T-helper 1 cell treated with Interleukin-12 subunit alpha and Interleukin-12 subunit beta and Interleukin-4 antibody, amounts not matched to agents 30 μg/mL and 1 μg/mL, for 36 hours (primary cell): Measurements from ENCODE around the gene ARMH4.

ENCODE experiments used
- H3K27ac Mint-ChIP-seq: one replicate; pipeline ENCODE4 v1.8.0; 2021; ENCODE audit warnings: mild to moderate bottlenecking, mixed read lengths
- H3K27me3 Mint-ChIP-seq: one replicate; pipeline ENCODE4 v1.8.0; 2021; ENCODE audit warnings: low read depth, mixed read lengths
- H3K36me3 Mint-ChIP-seq: one replicate; pipeline ENCODE4 v1.8.0; 2021; ENCODE audit warnings: low read depth, mixed read lengths
- H3K4me1 Mint-ChIP-seq: one replicate; pipeline ENCODE4 v1.8.0; 2021; ENCODE audit warnings: low read depth, mixed read lengths
- H3K4me3 Mint-ChIP-seq: one replicate; pipeline ENCODE4 v1.8.0; 2021; ENCODE audit warnings: mild to moderate bottlenecking, moderate library complexity, mixed read lengths
- H3K9me3 Mint-ChIP-seq: one replicate; pipeline ENCODE4 v1.8.0; 2021; ENCODE audit warnings: mixed read lengths

ARMH4 gene

GRCh38 chr14:58152014-58152857, at the start of gene ARMH4:
Gene ARMH4, minus strand, starts transcription at chr14:58152213. Its CDS starts 12,855 bp downstream, at chr14:58139358.
- H3K4me1 Mint-ChIP-seq, result peaks cover 16% of the 10 kb centered on the region
- H3K27ac Mint-ChIP-seq, result no peak within 1 kb of the TSS
- peak within 1 kb of the TSS; percentile 73 for H3K4me3 Mint-ChIP-seq
- H3K36me3 Mint-ChIP-seq, result no peaks in the 10 kb centered on the region
- H3K27me3 Mint-ChIP-seq, result peaks cover 69% of the 10 kb centered on the region
- no peaks in the 10 kb centered on the region for H3K9me3 Mint-ChIP-seq

DNA sequence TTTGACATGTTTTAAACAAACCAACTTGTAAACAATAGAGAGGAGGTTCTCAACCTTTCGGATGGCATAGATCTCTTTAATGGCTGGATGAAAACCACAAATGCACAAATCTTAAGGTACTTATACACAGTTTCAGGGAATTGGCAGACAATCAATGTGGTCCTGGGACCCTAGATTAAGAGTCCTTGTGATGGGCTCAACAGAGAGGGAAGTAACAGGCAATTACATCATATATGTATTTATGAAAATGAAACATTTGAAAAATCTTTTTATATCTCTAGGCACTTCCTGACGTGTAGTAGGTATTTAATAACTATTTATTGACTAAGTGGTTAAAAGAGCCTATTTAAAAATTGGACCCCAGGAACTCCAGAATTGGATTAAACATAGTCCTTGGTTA, 48.8 kb upstream of the ARMH4 start:
- no peaks in the 10 kb centered on the region for H3K36me3 Mint-ChIP-seq
- peak overlapping the region; percentile 94 for H3K4me3 Mint-ChIP-seq
- peaks cover 4% of the 10 kb centered on the region for H3K27me3 Mint-ChIP-seq
- H3K4me1 Mint-ChIP-seq, result peaks cover 16% of the 10 kb centered on the region
- peak overlapping the region; percentile 95 for H3K27ac Mint-ChIP-seq
- H3K9me3 Mint-ChIP-seq, result no peaks in the 10 kb centered on the region

DNA sequence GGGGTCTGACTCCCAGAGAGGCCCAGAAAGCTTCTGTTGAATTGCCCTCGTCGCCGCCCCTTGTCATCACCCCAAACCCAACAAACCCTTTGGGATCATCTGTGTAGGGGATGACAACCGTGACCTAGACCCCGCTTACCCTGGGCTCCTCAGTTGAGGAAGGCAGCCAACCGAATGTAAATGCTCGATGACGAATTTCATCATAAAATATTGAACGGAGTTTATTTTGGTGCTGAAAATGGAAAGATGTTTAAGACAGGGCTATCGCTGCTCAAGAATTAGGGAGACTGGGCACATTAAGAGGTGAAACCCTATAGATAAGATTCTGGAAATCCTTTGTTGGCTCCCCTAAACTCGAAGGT, 48.4 kb upstream of the ARMH4 start:
- no peaks in the 10 kb centered on the region for H3K36me3 Mint-ChIP-seq

DNA sequence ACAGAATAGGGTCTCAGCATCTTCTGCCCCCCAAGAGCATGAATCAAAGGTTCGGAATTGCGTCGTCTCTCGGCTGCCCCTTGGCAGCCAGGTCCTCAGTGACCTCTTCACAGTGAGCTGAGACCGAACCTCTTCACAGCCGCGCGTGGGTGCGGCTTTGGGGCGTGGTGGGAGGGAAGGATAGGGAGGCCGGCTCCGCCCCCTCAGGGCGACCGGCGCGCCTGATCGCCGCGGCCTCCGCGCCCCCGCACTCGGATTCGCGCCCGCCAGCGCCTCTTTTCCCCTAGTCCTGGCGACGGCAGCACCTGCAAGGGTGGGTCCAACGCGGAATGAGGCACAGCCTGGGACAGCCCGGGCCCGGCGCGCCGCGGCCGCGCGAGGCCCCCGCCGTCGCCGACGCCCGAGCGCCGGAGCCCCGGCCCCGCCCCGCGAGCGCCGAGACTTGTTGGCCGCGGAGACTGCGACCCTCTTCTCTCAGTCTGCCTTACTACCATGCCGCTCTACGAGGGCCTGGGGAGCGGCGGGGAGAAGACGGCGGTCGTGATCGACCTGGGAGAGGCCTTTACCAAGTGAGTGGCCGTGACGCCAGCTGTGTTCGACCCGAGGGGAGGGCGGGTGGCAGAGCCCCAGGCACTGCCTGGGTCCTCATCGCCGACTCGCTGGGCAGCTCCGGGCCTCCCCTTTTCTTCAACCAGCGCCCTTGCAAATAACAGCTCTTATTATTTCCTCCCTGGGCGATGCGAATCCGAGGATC, 47.9 kb upstream of the ARMH4 start, which contains the start of gene ACTR10:
TSS of gene ACTR10 (plus strand) at position 424 of the 754 bp plus-strand sequence. CDS start at position 493, 69 bp downstream.
- Mint-ChIP-seq H3K9me3 (no peaks in the 10 kb centered on the region), H3K27ac (peak within 1 kb of the TSS; percentile 95), H3K4me1 (peaks cover 17% of the 10 kb centered on the region), H3K27me3 (peaks cover 4% of the 10 kb centered on the region), H3K36me3 (no peaks in the 10 kb centered on the region), H3K4me3 (peak within 1 kb of the TSS; percentile 94)

More for the DNA sequence above, 48.4 kb upstream of the ARMH4 start:
- Mint-ChIP-seq H3K4me1 (peaks cover 17% of the 10 kb centered on the region), H3K27me3 (peaks cover 4% of the 10 kb centered on the region), H3K4me3 (peak overlapping the region; percentile 94), H3K9me3 (no peaks in the 10 kb centered on the region), H3K27ac (peak overlapping the region; percentile 95)

DNA sequence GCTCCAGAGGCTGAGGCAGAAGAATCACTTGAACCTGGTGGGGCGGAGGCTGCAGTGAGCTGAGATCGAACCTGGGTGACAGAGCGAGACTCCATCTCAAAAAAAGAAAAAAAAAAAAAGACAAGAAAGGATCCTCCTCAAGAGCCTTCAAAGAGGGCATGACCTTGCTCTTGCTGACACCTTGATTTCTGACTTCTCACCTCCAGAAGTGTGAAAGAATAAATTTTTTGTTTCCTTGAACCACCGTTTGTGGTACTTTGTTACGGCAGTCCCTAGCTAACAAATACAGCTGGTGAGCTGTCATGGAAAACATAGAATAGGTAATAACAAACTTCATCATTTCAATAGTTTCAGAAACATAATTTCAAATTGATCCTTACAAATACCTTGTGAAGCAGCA, 46.1 kb upstream of the ARMH4 start:
- H3K36me3 Mint-ChIP-seq, result no peaks in the 10 kb centered on the region
- H3K4me1 Mint-ChIP-seq, result peaks cover 17% of the 10 kb centered on the region
- H3K27me3 Mint-ChIP-seq, result peaks cover 4% of the 10 kb centered on the region
- no peaks in the 10 kb centered on the region for H3K9me3 Mint-ChIP-seq
- no peak overlapping the region for H3K27ac Mint-ChIP-seq
- H3K4me3 Mint-ChIP-seq, result no peak overlapping the region

DNA sequence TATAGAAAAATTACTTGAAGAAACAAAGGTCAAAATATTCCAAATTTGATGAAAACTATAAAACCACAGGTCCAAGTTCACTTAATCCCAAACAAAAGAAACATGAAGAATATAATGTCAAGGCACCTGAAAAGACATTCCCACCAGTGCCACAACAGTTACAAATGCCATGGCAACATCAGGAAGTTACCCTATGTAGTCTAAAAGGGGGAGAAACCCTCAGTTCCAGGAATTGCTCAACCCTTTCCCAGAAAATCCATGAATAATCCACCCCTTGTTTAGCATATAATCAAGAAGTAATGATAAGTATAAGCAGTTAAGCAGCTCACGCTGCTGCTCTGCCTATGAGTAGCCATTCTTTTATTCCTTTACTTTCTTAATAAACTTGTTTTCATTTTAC, 44.2 kb upstream of the ARMH4 start:
- Mint-ChIP-seq H3K27ac (no peak overlapping the region), H3K4me1 (peaks cover 12% of the 10 kb centered on the region), H3K27me3 (peaks cover 4% of the 10 kb centered on the region), H3K4me3 (no peak overlapping the region), H3K36me3 (no peaks in the 10 kb centered on the region), H3K9me3 (no peaks in the 10 kb centered on the region)

GRCh38 chr14:58193542-58193941, 41.5 kb upstream of the ARMH4 start:
- Mint-ChIP-seq H3K9me3 (no peaks in the 10 kb centered on the region), H3K27ac (no peak overlapping the region), H3K4me1 (peaks cover 3% of the 10 kb centered on the region), H3K4me3 (no peak overlapping the region), H3K36me3 (no peaks in the 10 kb centered on the region), H3K27me3 (peaks cover 4% of the 10 kb centered on the region)

GRCh38 chr14:58191763-58192601, 40.0 kb upstream of the ARMH4 start:
- no peak overlapping the region for H3K27ac Mint-ChIP-seq
- H3K9me3 Mint-ChIP-seq, result no peaks in the 10 kb centered on the region
- no peak overlapping the region for H3K4me3 Mint-ChIP-seq

DNA sequence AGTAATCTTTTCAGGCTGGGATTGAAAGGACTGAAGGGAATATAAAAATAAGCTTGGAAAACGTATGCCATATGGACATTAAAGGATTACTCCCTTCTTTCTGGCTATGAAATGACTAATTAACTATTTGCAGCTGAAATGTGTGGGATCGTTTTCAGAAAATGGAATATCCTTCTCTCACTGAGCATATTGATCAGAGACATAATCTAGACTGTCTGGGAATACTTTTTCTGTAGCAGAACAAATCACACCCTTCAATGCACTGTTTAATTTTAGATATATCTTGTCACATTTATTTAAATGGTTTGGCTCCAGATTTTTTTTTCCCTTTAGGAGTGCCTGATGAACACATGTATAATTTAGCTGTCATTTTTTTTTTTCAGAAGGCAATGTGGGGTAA, 37.2 kb upstream of the ARMH4 start:
- Mint-ChIP-seq H3K27ac (no peak overlapping the region), H3K36me3 (no peaks in the 10 kb centered on the region), H3K4me1 (no peaks in the 10 kb centered on the region), H3K27me3 (peaks cover 13% of the 10 kb centered on the region), H3K4me3 (no peak overlapping the region), H3K9me3 (no peaks in the 10 kb centered on the region)

More at GRCh38 chr14:58191763-58192601, 40.0 kb upstream of the ARMH4 start:
- no peaks in the 10 kb centered on the region for H3K36me3 Mint-ChIP-seq
- peaks cover 4% of the 10 kb centered on the region for H3K27me3 Mint-ChIP-seq
- peaks cover 3% of the 10 kb centered on the region for H3K4me1 Mint-ChIP-seq

- H3K36me3 Mint-ChIP-seq, result no peaks in the 10 kb centered on the region
- peaks cover 11% of the 10 kb centered on the region for H3K27me3 Mint-ChIP-seq
- H3K4me3 Mint-ChIP-seq, result no peak overlapping the region
- no peaks in the 10 kb centered on the region for H3K4me1 Mint-ChIP-seq
- H3K27ac Mint-ChIP-seq, result no peak overlapping the region
- H3K9me3 Mint-ChIP-seq, result no peaks in the 10 kb centered on the region
These were observed 25.1 kb upstream of the ARMH4 start for GRCh38 chr14:58177125-58177524.

DNA sequence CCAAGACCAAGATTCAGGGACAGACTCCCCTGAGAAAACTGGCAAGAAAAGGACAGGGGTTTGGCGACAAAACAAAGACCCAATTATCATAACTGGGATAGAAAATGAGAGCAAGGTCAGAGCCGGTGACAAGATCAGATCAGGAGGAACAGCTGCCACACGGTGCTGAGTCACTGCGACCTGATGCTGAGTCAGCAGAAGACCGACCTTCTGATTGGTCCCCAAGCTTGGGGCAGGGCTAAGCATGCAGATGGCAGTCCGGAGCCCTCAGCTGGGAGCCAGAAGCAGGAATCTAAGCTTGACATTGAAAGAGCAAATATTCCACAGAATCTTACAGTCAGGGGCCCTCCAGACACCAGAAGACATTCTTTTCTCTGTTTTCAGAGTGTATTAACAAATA, 19.1 kb upstream of the ARMH4 start:
- Mint-ChIP-seq H3K4me1 (peaks cover 3% of the 10 kb centered on the region), H3K4me3 (no peak overlapping the region), H3K27me3 (peaks cover 16% of the 10 kb centered on the region), H3K36me3 (no peaks in the 10 kb centered on the region), H3K9me3 (no peaks in the 10 kb centered on the region), H3K27ac (no peak overlapping the region)

DNA sequence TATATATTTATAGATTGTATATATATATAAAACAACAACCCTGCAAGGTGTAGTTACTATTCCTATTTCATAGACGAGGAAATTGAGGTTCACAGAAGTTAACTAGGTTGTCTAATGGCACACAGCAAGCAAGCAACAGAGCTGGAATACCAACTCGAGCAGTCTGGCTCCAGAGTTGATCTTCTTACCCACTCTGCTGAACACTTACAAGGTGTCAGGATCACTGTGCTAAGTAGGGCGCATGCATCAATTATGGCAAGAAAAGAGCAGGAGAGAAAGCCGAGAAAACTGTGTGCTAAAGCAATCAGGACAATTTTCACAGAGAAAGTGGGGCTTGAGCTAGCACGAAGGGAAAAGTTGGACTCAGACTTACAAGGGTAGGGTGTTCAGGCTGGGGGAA, 15.9 kb upstream of the ARMH4 start:
- H3K4me3 Mint-ChIP-seq, result no peak overlapping the region
- H3K27ac Mint-ChIP-seq, result no peak overlapping the region
- H3K4me1 Mint-ChIP-seq, result peaks cover 3% of the 10 kb centered on the region
- H3K27me3 Mint-ChIP-seq, result peaks cover 5% of the 10 kb centered on the region
- H3K9me3 Mint-ChIP-seq, result no peaks in the 10 kb centered on the region
- no peaks in the 10 kb centered on the region for H3K36me3 Mint-ChIP-seq

GRCh38 chr14:58167057-58167456, 15.0 kb upstream of the ARMH4 start:
- Mint-ChIP-seq H3K9me3 (no peaks in the 10 kb centered on the region), H3K4me3 (no peak overlapping the region), H3K27me3 (peaks cover 5% of the 10 kb centered on the region), H3K27ac (no peak overlapping the region), H3K4me1 (peaks cover 3% of the 10 kb centered on the region), H3K36me3 (no peaks in the 10 kb centered on the region)
